Measurements from ENCODE around the gene TCF12.
"Not testable (repeated sequence)": the region's sequence is repeated elsewhere in the genome, so short reads cannot be mapped to it uniquely, and the experiment has no call there.

TCF12 gene

DNA sequence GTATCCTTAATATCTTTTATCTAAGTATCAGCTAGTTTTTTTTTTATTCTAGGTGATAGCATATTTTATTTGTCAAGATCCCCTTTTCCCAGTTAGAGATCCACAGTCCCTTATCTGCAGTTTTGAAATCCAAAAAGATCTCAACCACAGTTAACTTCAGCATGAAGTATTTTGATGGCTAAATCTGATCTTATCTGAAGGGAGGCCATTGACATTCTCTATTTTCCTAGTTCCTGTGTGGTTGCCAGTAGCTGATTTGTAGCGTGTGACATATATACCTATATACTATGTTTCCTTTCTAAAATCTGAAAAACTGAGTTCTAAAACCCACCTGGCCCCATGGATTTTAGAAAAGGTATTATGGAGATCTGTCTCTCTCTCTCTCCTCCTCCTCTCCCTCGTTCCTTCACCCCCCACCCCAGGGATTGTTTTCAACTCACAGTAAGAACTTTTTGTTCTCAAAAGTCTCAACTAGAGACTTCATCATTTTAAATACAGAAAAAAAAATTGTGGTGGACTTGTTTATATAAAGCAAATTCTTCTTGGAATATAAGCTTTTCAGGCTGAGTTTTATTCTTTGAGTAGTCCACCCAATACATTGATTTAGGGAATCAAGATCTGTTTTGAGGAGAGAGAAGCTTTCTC is 12.3 kb downstream of the TCF12 start:
- H3K79me2 ChIP-seq (ENCODE audit: insufficient read depth, low read length): peaks cover 94% of the 10 kb centered on the region
- 0 out of 2 replicates have a peak, but pooled peaks cover 5% of the 10 kb centered on the region for H3K36me3 ChIP-seq (ENCODE audit: insufficient read depth, low read length)
- H3K4me3 ChIP-seq (ENCODE audit: low read length, poor library complexity, severe bottlenecking): peak overlapping the region; percentile 33
- H3K27me3 ChIP-seq (ENCODE audit: insufficient read depth, low read length, poor library complexity, severe bottlenecking): no peaks in the 10 kb centered on the region
- no peak overlapping the region for H2AFZ ChIP-seq (ENCODE audit: low read length)
- no peaks in the 10 kb centered on the region for H3K9me3 ChIP-seq (ENCODE audit: insufficient read depth, low read depth, low read length)
- H4K20me1 ChIP-seq (ENCODE audit: insufficient read depth, low read length, poor library complexity, severe bottlenecking): peaks cover 89% of the 10 kb centered on the region
- peaks cover 62% of the 10 kb centered on the region for H3K4me1 ChIP-seq (ENCODE audit: insufficient read depth, low read length, poor library complexity, severe bottlenecking)
- peak overlapping the region; percentile 59 for H3K4me2 ChIP-seq (ENCODE audit: low read depth, low read length, poor library complexity, severe bottlenecking)
- TF ChIP-seq EZH2phosphoT487 (IDR thresholded peaks at IDR 0.05; ENCODE audit: borderline replicate concordance): no peak
- TF ChIP-seq, protein P1, sequence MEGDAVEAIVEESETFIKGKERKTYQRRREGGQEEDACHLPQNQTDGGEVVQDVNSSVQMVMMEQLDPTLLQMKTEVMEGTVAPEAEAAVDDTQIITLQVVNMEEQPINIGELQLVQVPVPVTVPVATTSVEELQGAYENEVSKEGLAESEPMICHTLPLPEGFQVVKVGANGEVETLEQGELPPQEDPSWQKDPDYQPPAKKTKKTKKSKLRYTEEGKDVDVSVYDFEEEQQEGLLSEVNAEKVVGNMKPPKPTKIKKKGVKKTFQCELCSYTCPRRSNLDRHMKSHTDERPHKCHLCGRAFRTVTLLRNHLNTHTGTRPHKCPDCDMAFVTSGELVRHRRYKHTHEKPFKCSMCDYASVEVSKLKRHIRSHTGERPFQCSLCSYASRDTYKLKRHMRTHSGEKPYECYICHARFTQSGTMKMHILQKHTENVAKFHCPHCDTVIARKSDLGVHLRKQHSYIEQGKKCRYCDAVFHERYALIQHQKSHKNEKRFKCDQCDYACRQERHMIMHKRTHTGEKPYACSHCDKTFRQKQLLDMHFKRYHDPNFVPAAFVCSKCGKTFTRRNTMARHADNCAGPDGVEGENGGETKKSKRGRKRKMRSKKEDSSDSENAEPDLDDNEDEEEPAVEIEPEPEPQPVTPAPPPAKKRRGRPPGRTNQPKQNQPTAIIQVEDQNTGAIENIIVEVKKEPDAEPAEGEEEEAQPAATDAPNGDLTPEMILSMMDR (conservative IDR thresholded peaks at IDR 0.05; ENCODE audit: low read length): no peak
- H3K9ac ChIP-seq (ENCODE audit: low read depth, low read length, poor library complexity, severe bottlenecking): no peak overlapping the region
- H3F3A ChIP-seq (ENCODE audit: low read depth): peaks cover 4% of the 10 kb centered on the region; the same call in 1 of the 2 replicates
- H3K9me2 ChIP-seq (replicated peaks; ENCODE audit: low read depth, low read length): no peaks in the 10 kb centered on the region

DNA sequence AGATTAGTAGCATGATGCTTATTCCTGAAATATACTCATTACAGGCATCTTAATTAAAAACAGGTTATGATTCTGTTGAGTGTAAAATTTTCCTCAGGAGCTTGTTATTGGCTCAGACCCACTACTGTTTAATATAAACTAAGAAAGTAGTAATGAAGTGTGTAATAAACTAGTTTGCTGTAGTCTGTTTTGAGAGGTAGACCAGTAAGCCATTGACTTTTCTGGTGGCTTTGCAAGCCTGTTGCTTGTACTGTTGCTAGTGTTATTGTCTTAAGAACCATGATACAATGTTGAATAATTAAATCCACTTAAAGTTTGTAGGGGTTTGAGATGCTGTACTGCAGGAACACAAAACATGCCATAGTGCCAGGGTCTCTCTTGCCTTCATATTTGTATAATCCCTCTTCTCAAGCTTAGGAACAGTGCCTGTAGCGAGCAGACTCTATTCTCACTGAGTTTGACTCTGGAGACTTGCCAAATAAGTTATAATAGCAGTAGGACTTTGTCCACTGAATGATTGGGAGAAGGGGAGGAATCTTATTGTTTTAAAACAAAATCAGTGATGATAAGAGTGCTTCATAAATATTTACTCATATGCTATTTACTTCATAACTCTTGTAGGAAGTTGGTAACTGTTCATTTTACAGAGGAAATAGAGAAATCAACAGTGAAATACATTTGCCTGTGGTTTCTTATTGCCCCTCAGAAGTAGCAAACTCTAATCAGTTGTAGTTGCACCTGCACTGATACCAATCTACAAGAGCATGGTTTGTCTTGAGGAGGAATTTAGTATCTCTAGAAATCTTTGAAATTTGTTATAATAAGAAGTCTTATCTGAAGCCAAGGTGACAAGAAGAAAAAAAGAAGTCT is 13.4 kb downstream of the TCF12 start:
- Histone ChIP-seq H3K27me3 (ENCODE audit: insufficient read depth, low read length, poor library complexity, severe bottlenecking) (no peaks in the 10 kb centered on the region), H2AFZ (ENCODE audit: low read length) (no peak overlapping the region), H3K36me3 (ENCODE audit: insufficient read depth, low read length) (0 out of 2 replicates have a peak, but pooled peaks cover 5% of the 10 kb centered on the region), H3K4me3 (ENCODE audit: low read length, poor library complexity, severe bottlenecking) (peak overlapping the region; percentile 33), H3K4me2 (ENCODE audit: low read depth, low read length, poor library complexity, severe bottlenecking) (peak overlapping the region; percentile 59), H3K9me2 (replicated peaks; ENCODE audit: low read depth, low read length) (no peaks in the 10 kb centered on the region), H3K79me2 (ENCODE audit: insufficient read depth, low read length) (peaks cover 94% of the 10 kb centered on the region), H3K9ac (ENCODE audit: low read depth, low read length, poor library complexity, severe bottlenecking) (no peak overlapping the region), H3K4me1 (ENCODE audit: insufficient read depth, low read length, poor library complexity, severe bottlenecking) (peaks cover 54% of the 10 kb centered on the region), H3K9me3 (ENCODE audit: insufficient read depth, low read depth, low read length) (no peaks in the 10 kb centered on the region), H3F3A (ENCODE audit: low read depth) (peaks cover 4% of the 10 kb centered on the region; the same call in 1 of the 2 replicates), H4K20me1 (ENCODE audit: insufficient read depth, low read length, poor library complexity, severe bottlenecking) (peaks cover 85% of the 10 kb centered on the region)
- TF ChIP-seq, protein P1 (conservative IDR thresholded peaks at IDR 0.05; ENCODE audit: low read length): no peak
- peak; percentile 69; the same call in 1 of the 2 replicates for TF ChIP-seq EZH2phosphoT487 (IDR thresholded peaks at IDR 0.05; ENCODE audit: borderline replicate concordance)

DNA sequence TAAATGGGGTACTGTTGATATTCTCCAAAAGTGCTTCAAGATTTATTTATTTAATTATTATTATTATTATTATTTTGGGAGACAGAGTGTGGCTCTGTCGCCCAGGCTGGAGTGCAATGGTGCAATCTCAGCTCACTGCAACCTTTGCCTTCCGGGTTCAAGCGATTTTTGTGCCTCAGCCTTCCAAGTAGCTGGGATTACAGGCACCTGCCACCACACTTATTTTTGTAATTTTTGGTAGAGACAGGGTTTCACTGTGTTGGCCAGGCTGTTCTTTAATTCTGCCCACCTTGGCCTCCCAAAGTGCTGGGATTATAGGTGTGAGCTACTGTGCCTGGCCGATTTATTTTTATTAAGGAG is 14.0 kb downstream of the TCF12 start:
- H3K9me2 ChIP-seq (replicated peaks; ENCODE audit: low read depth, low read length); H3K36me3 ChIP-seq (ENCODE audit: insufficient read depth, low read length); H3K4me3 ChIP-seq (ENCODE audit: low read length, poor library complexity, severe bottlenecking); H3K9me3 ChIP-seq (ENCODE audit: insufficient read depth, low read depth, low read length); H3F3A ChIP-seq (ENCODE audit: low read depth); H3K27me3 ChIP-seq (ENCODE audit: insufficient read depth, low read length, poor library complexity, severe bottlenecking); H3K9ac ChIP-seq (ENCODE audit: low read depth, low read length, poor library complexity, severe bottlenecking); H2AFZ ChIP-seq (ENCODE audit: low read length): not testable (repeated sequence)
- peaks cover 94% of the 10 kb centered on the region for H3K79me2 ChIP-seq (ENCODE audit: insufficient read depth, low read length)
- H3K4me1 ChIP-seq (ENCODE audit: insufficient read depth, low read length, poor library complexity, severe bottlenecking): peaks cover 48% of the 10 kb centered on the region
- H3K4me2 ChIP-seq (ENCODE audit: low read depth, low read length, poor library complexity, severe bottlenecking): peak overlapping the region; percentile 28
- H4K20me1 ChIP-seq (ENCODE audit: insufficient read depth, low read length, poor library complexity, severe bottlenecking): peaks cover 80% of the 10 kb centered on the region
